AG04450 (cell line): Measurements from ENCODE around the gene PPP1R1A. TPM values are rescaled to one million over a fixed set of nuclear protein-coding genes. Genes with fewer than 3 reads are reported as not detected.

ENCODE experiments used
- polyA plus RNA-seq: library from polyadenylated mRNA; depleted of rRNA; stranded (reverse); fragments of >200 nt; gene quantifications from 2 replicates; pipeline ENCODE4 v1.2.3, GENCODE V29; 2011; rRNA removed

Gene PPP1R1A
- polyA plus RNA-seq, 1 experiment, result not detected

Other genes with a start within 250 kb of the PPP1R1A start
- gene GPR84, start 224.2 kb downstream of the PPP1R1A start, polyA plus RNA-seq, result not detected in 2 replicates
- 1.5 and 2.8 TPM in 2 replicates for gene ZNF385A, start 203.9 kb downstream of the PPP1R1A start, polyA plus RNA-seq
- gene ITGA5, start 169.4 kb downstream of the PPP1R1A start, polyA plus RNA-seq, result 160 and 185 TPM in 2 replicates
- not detected in 2 replicates for gene GTSF1, start 115.1 kb downstream of the PPP1R1A start, polyA plus RNA-seq
- gene NCKAP1L, start 90.9 kb downstream of the PPP1R1A start, polyA plus RNA-seq, result not detected in 2 replicates
- not detected in 2 replicates for gene PDE1B, start 39.1 kb downstream of the PPP1R1A start, polyA plus RNA-seq
- not detected in 2 replicates for gene LACRT, start 46.2 kb upstream of the PPP1R1A start, polyA plus RNA-seq
- gene DCD, start 59.7 kb upstream of the PPP1R1A start, polyA plus RNA-seq, result not detected in 2 replicates